GM12872 (cell line): ENCODE measurements around the gene PFN4.

ENCODE experiments used
- CTCF ChIP-seq: IDR thresholded peaks from 3 replicates; pipeline ENCODE4 v1.5.1; 2011; ENCODE audit warnings: low read depth, mild to moderate bottlenecking, low read length, moderate library complexity; ENCODE audit not compliant: insufficient read depth

The PFN4 gene

DNA sequence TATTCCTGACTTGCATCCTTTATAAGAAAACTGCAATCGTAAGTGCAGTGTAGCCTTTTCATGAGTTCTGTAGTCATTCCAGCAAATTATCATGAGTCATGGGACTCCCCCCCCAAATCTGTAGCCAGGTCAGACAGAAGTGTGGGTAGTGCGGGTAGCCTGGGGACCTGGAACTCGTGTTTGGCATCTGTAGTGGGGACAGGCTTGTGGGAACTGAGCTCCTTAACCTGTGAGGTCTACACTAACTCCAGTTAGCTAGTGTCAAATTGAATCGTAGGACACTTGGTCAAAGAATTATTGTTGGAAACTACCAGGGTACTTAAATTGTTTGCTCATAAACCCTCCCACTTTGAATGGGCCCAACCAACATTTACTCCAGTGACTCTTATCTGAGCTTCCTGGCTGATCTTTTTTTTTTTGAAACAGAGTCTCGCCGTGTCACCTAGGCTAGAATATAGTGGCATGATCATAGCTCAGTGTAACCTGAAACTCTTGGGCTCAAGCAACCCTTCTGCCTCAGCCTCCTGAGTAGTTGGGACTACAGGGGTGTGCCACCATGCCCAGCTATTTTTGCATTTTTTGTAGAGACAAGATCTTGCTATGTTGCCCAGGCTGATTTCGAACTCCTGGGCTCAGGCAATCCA is 12.4 kb downstream of the PFN4 start:
- no peak for TF ChIP-seq CTCF

DNA sequence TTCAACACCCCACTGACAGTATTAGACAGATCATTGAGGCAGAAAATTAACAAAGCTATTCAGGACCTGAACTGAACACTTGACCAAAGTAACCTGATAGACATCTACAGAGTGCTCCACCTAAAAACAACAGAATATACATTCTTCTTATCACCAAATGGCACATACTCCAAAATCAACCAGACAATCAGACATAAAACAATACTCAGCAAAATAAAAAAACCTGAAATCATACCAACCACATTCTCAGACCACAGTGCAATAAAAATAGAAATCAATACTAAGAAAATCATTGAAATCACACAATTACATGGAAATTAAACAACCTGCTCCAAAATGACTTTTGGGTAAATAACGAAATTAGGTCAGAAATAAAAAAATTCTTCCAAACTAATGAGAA is 15.8 kb downstream of the PFN4 start:
- no peak for TF ChIP-seq CTCF

DNA sequence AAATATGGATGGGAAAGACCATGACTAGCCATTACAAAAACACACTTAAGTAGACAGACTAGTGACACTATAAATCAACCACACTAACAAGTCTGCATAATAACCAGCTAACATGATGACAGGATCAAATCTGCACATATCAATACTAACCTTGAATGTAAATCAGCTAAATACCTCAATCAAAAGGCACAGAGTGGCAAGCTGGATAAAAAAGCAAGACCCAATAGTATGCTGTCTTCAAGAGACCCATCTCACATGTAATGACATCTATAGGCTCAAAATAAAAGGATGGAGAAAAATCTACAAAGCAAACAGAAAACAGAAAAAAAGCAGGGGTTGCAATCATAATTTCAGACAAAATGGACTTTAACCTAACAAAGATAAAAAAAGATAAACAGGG is 16.3 kb downstream of the PFN4 start:
- no peak for TF ChIP-seq CTCF

DNA sequence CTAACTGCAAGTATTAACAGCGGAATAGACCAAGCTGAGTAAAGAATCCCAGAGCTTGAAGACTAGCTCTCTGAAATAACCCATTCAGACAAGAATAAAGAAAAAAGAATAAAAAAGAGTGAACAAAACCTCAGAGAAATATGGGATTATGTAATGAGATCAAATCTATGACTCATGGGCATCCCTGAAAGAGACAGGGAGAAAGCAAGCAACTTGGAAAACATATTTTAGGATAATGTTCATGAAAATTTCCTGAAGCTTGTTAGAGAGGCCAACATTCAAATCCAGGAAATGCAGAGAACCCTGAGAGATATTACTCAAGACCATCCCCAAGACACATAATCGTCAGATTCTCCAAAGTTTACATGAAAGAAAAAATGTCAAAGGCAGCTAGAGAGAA is 17.3 kb downstream of the PFN4 start:
- TF ChIP-seq CTCF = no peak

DNA sequence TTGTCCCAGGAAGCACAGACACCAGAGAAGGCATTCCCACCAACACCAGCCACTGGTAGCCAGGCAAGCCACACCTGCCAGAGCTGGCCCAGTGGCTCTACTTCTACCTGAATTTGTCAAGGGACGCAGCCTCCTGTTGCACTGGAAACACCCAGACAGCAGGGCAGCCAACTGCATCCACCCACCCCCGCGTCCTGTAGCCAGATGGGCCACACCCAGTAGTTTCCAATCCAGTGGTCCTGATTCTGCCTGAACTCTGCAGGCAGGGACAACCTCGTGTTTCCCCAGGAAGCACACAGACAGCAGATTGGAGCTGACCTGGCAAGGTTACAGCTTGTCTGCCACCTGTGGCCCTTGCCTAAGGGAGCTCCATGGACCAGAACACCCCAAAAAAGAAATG is 18.2 kb downstream of the PFN4 start:
- no peak for TF ChIP-seq CTCF

DNA sequence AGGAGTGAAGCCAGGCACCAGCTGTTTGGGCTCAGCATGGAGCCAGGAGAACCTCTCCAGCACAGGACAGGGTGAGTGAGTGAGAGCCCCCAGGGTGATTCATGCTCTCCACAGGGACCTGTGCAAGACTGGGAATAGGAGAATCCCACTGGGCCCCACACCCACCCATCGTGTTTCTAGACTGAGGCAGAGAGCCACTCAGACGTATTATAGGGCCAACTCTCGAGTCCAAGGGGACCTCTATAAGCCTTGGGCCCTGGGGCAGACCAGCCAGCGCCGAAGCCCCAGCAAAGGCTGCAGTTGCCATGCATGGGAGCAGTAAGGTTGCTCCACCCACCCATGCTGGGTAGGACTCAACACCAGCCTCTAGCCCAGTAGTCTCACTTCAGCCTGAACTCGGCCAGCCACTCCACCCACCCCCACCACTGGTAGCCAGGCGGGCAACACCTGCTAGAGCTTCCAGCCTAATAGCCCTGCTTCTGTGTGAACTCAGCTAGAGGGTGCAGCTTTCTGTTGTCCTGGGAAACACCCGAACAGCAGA is 19.0 kb downstream of the PFN4 start:
- TF ChIP-seq CTCF = no peak

GRCh38 chr2:24102677-24103076 is 20.5 kb downstream of the PFN4 start:
- no peak for TF ChIP-seq CTCF

- no peak for TF ChIP-seq CTCF
These were observed 21.1 kb downstream of the PFN4 start for GRCh38 chr2:24101992-24102391.
